RWPE1 (cell line): Measurements from ENCODE around the gene SLC25A21.

Experiments used
- CTCF ChIA-PET: fragments of 350-600 bp; sonication (Branson Sonifier 250); formaldehyde crosslinking; extraction: SDS; loops from one replicate; lab custom pipeline; 2021; lab: Yijun Ruan, JAX
- POLR2A ChIA-PET: fragments of 400-600 bp; formaldehyde crosslinking; extraction: SDS; loops from one replicate; lab custom pipeline; 2020; ENCODE audit warnings: antibody characterized with exemption; ENCODE audit not compliant: low non-redundant PET; lab: Yijun Ruan, JAX
- DNase-seq: peaks from one replicate; pipeline ENCODE4 v3.0.0; 2012; ENCODE audit warnings: low spot score
- H3K27ac ChIP-seq: fragments of 450-650 bp; 2 replicates; pipeline ENCODE4 v1.5.1; 2017
- TF ChIP-seq, protein P1 (sequence below): fragments of 450-650 bp; conservative IDR thresholded peaks from 2 replicates; pipeline ENCODE4 v1.5.1; 2017; ENCODE audit warnings: low read depth, mild to moderate bottlenecking

The SLC25A21 gene

DNA sequence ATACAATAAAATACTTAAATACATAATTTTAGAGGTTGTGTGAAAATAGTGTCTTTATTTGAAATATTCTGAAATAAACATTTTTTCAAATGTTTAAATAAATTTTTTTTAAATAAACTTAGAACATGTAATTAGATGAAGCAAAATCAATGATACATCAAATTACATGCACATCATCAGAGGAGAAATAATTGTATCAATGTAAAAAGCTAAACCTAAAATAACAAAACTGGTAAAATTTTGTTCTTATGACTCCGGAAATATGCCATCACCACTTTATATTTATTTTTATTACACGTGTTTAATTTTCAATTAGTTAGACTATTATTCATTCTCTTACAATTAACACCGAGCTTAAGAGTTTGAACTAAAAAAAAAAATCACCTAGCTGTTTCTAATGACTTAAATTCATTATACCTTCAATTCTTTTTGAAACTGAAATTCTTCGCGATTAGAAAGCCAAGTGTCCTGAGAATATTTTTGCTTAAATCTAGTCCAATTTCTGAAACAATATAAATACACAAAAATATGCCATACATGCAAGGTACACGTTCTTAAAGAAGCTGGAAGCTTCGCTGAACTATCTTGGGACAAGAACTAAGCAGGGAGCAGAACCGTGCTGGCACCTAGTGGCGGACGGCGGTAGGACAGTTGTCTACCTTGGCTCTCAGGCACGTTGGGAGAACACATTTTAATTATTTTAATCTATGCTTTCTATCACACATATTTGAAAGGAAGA, 230.5 kb downstream of the SLC25A21 start:
- POLR2A ChIA-PET = no interaction called here
- CTCF ChIA-PET = interaction anchor here (0.5 to 2.2 kb wide), 31 partner anchors 11 to 1506 kb away, joined by 3 to 19 read pairs (median 4); no protein-coding TSS in a partner anchor
- TF ChIP-seq, protein P1, sequence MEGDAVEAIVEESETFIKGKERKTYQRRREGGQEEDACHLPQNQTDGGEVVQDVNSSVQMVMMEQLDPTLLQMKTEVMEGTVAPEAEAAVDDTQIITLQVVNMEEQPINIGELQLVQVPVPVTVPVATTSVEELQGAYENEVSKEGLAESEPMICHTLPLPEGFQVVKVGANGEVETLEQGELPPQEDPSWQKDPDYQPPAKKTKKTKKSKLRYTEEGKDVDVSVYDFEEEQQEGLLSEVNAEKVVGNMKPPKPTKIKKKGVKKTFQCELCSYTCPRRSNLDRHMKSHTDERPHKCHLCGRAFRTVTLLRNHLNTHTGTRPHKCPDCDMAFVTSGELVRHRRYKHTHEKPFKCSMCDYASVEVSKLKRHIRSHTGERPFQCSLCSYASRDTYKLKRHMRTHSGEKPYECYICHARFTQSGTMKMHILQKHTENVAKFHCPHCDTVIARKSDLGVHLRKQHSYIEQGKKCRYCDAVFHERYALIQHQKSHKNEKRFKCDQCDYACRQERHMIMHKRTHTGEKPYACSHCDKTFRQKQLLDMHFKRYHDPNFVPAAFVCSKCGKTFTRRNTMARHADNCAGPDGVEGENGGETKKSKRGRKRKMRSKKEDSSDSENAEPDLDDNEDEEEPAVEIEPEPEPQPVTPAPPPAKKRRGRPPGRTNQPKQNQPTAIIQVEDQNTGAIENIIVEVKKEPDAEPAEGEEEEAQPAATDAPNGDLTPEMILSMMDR = peak; percentile 97
- H3K27ac ChIP-seq = no peak overlapping the region
- DNase-seq = peak; percentile 46

DNA sequence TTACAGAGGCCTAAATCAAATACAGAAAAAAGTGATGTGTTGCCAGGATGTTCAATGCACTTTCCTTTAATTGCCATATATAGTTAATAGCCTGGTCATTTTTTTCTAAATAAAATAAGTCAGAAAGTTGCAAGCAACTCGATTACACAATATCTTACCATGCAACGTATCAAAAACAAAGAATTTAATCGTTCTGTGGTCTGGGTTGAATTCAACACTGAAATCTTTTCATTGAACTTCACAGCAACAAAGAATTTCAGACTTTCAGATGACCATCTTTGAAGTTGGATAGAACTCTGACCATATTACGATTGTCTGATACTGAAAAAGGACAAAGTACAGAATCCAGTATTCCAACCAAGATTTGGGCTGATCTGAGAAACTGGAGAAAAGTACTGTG, 231.9 kb downstream of the SLC25A21 start:
- TF ChIP-seq, protein P1 = no peak
- ChIA-PET POLR2A (no interaction called here), CTCF (interaction anchor here (0.6 kb wide), 2 partner anchors 206 to 291 kb away, joined by 3 to 4 read pairs; no protein-coding TSS in a partner anchor)
- no peak for DNase-seq
- no peak overlapping the region for H3K27ac ChIP-seq

DNA sequence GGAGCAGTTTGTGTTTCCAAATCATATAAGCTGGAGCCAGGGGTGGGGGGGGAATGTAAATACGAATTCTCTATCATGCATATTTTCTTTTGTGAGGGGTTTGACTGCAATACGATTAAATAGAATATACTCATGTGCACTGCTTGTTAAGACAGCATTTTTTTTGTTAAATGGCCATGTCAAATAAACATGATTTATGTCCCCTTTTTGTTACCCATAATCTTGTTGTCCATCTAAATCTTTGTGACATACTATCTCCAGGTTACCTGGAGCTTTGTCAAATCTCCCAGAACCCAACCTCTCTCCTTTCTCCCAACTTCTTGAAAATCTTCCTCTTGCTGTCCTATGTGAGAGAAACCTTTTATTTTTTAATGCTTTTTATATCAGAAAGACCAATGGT, 233.1 kb downstream of the SLC25A21 start:
- CTCF ChIA-PET = interaction anchor here (0.7 to 0.8 kb wide), 2 partner anchors 83 to 406 kb away, joined by 3 to 4 read pairs; no protein-coding TSS in a partner anchor
- DNase-seq = no peak
- H3K27ac ChIP-seq = no peak overlapping the region
- TF ChIP-seq, protein P1 = no peak
- POLR2A ChIA-PET = no interaction called here

DNA sequence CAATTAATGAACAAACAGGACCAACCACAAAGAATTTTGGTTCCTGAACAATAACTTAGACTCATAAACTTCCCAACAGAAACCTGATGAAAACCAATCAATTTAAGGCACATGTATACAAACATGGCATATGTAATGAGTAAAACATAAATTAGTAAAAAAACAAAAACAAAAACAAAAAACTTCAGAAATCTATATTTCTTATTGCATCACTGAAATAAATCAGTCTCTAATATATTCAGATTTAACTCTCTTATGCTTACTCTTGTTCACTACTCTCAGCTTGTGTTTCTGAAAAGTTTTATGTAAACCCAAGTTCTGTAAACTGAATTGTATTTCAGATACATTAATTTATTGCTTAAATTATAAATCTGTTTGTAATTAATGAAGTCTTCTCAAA, 233.7 kb downstream of the SLC25A21 start:
- ChIA-PET CTCF (interaction anchor here (0.7 kb wide), 1 partner anchor 406 kb away, joined by 4 read pairs; no protein-coding TSS in a partner anchor), POLR2A (no interaction called here)
- no peak overlapping the region for H3K27ac ChIP-seq
- TF ChIP-seq, protein P1 = no peak
- no peak for DNase-seq

DNA sequence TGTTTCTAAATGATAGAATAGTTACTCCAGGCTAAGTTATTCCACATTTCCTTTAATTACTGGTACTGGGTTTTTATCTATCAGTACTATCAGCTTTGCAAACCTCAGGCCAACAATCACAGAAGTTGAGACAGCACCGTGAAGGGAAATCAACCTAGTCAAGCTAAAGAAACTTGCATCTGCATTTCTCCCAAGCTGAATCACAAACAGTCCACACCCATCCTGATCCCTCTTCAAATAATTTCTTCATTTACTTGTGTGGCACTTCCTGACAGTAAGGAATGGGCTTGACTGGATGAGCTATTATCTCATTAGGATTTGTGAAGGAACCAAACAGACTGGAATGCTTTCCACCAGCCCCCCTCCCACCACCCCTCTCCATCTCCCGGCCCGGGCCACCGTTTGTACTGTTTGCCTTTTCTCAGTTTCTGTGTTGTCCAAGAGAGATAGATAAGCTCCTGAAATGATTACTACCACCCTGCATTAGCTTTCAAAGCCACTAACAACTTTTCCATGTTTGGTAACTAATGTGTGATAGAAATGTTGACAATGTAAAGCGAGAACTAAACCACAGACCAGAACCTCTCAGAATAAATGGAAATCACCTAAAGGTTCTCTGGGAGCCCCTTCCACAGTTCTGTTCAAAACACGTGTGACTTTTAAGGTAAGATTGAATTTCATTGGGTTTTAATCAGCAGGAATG, 236.3 kb downstream of the SLC25A21 start:
- peak; percentile 9 for DNase-seq
- H3K27ac ChIP-seq = no peak overlapping the region
- TF ChIP-seq, protein P1 = no peak
- POLR2A ChIA-PET = no interaction called here
- CTCF ChIA-PET = no interaction called here

DNA sequence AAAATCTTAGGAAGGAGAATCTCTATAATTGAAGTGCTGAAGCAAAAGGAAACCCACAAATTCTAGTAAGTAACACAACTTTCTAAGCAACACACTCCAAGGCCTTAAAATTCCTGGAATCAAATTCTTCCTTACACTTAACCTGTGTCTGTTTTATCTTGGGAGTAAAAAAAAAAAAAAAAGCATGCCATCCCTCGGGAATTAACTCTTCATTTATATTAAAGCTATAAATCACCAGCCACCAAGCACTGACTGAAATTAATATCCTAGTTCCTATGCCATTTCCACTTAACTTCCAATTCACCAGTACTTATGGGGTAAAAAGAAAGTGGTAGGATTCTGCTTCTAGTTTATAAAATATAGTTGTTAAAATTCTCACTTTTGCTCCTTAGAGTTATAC, 238.1 kb downstream of the SLC25A21 start:
- DNase-seq = no peak
- TF ChIP-seq, protein P1 = no peak
- no peak overlapping the region for H3K27ac ChIP-seq
- POLR2A ChIA-PET = no interaction called here
- CTCF ChIA-PET = interaction anchor here (0.6 kb wide), 1 partner anchor 43 kb away, joined by 4 read pairs; no protein-coding TSS in a partner anchor
